GM23248 (cell line): ENCODE data around the gene GPC3.

Source experiments
- EZH2 ChIP-seq: fragments of 200-600 bp; sonication (generic); IDR thresholded peaks from 2 replicates; pipeline ENCODE4 v1.6.1; 2018; ENCODE audit warnings: antibody characterized with exemption, mild to moderate bottlenecking; ENCODE audit not compliant: insufficient read depth, poor library complexity, severe bottlenecking
- EZH2phosphoT487 ChIP-seq: fragments of 200-600 bp; sonication (generic); IDR thresholded peaks from 2 replicates; pipeline ENCODE4 v1.6.1; 2018; ENCODE audit warnings: antibody characterized with exemption, moderate library complexity, mild to moderate bottlenecking, low read depth; ENCODE audit not compliant: insufficient read depth

DNA sequence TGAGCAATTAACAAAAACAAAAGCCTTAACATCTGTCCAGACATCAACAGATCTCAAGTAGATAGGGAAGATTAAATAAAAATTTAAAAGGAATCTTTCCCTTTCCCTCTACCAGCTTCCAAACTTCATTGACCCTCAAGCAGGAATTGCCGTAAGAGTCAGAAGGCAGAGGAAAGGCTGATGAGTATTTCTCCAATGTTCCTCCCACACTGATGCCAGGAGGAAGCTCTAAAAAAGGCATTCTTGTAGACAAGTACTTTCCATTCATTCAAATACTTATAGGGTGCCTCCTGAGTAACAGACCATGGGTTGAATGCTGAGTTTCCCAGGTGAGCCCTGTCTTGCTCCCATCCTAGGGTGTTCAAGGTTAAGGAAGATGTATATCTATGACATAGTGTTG is 418.5 kb downstream of the GPC3 start:
- TF ChIP-seq EZH2 (no peak), EZH2phosphoT487 (no peak)
